K562 (cell line): ENCODE measurements around the gene OSBPL10. TPM values are rescaled to one million over a fixed set of nuclear protein-coding genes. Genes with fewer than 3 reads are reported as not detected.

Experiments used
- ATAC-seq: fragments of 200-7000 bp; cut with Tn5 transposase; 3 replicates; pipeline ENCODE4 v1.9.1; 2020; ENCODE audit warnings: moderate library complexity
- BruUV-seq: library from RNA; stranded (reverse); fragments of 400-500 nt; replicated peaks from 2 replicates; lab custom pipeline; 2021; lab: Mats Ljungman, UMichigan
- CTCF ChIA-PET: fragments of 300-600 bp; formaldehyde crosslinking; extraction: SDS; loops from one replicate; lab custom pipeline; 2021; ENCODE audit warnings: low intra/inter-chr PET ratio; lab: Yijun Ruan, JAX
- POLR2A ChIA-PET: fragments of 300-600, 350-650 bp; sonication (Branson Sonifier 250); formaldehyde crosslinking; extraction: SDS; loops from one replicate; lab custom pipeline; 2021; ENCODE audit warnings: antibody characterized with exemption, inconsistent platforms; lab: Yijun Ruan, JAX
- DNase-seq, 4 experiments: peaks; one replicate each; pipeline versions ENCODE4 v3.0.0 to v3.0.0-alpha.2; 2011 to 2018; ENCODE audit warnings: low spot score in 3 of 4, mixed read lengths in 3 of 4; ENCODE audit errors: extremely low read depth in 1 of 4
- FAIRE-seq: peaks from 2 replicates; lab custom pipeline; 2011; peaks lifted over from hg19 to GRCh38; lab: Jason Lieb, UNC
- H2AFZ ChIP-seq: 2 replicates; pipeline ENCODE4 v1.6.0; 2011; ENCODE audit warnings: low read depth, low read length, control low read depth, inconsistent platforms
- H3K27ac ChIP-seq: fragments of 200-600 bp; 3 replicates; pipeline ENCODE4 v1.8.0; 2011; ENCODE audit warnings: low read depth, mild to moderate bottlenecking, control low read depth, inconsistent platforms, low read length, moderate library complexity, mixed read lengths; ENCODE audit errors: extremely low read depth
- H3K27me3 ChIP-seq, 2 experiments: fragments of 300-600 bp in 1 of 2; 2 replicates in 1 of 2; 3 replicates in 1 of 2; pipeline versions ENCODE4 v1.6.0 to v1.8.0; 2011; ENCODE audit warnings: inconsistent platforms in 2 of 2, low read length in 2 of 2, mild to moderate bottlenecking in 1 of 2, mixed read lengths in 1 of 2, moderate library complexity in 1 of 2; ENCODE audit not compliant: control insufficient read depth in 2 of 2, insufficient read depth in 2 of 2
- H3K36me3 ChIP-seq: fragments of 300-600 bp; 3 replicates; pipeline ENCODE4 v1.8.0; 2011; ENCODE audit warnings: mild to moderate bottlenecking, low read length, inconsistent platforms; ENCODE audit not compliant: control insufficient read depth, insufficient read depth
- H3K4me1 ChIP-seq, 2 experiments: fragments of 200-600 bp in 1 of 2; replicated peaks in 1 of 2; 2 replicates in 1 of 2; 3 replicates in 1 of 2; pipeline versions ENCODE4 v1.5.1 to v1.8.0; 2011; ENCODE audit warnings: inconsistent platforms in 2 of 2, low read length in 2 of 2, mild to moderate bottlenecking in 1 of 2, mixed read lengths in 1 of 2, moderate library complexity in 1 of 2; ENCODE audit not compliant: control insufficient read depth in 2 of 2, insufficient read depth in 2 of 2
- H3K4me2 ChIP-seq: 2 replicates; pipeline ENCODE4 v1.6.1; 2011; ENCODE audit warnings: low read length, control low read depth, inconsistent platforms, mixed read lengths; ENCODE audit not compliant: insufficient read depth
- H3K4me3 ChIP-seq: fragments of 200-600 bp; sonication (generic), shearing (Covaris generic); 2 replicates; pipeline ENCODE4 v1.5.1; 2016; ENCODE audit warnings: control low read depth, inconsistent platforms
- H3K79me2 ChIP-seq: fragments of 200-600 bp; 3 replicates; pipeline ENCODE4 v1.8.0; 2011; ENCODE audit warnings: low read length, inconsistent platforms; ENCODE audit not compliant: control insufficient read depth, insufficient read depth
- H3K9ac ChIP-seq, 2 experiments: 2 replicates each; pipeline versions ENCODE4 v1.6.0 to v1.6.1; 2011; ENCODE audit warnings: low read depth in 2 of 2, low read length in 2 of 2, control low read depth in 1 of 2, inconsistent platforms in 1 of 2, mild to moderate bottlenecking in 1 of 2, mixed read lengths in 1 of 2; ENCODE audit not compliant: insufficient read depth in 1 of 2
- H3K9me1 ChIP-seq: one replicate; pipeline ENCODE4 v1.6.0; 2011; ENCODE audit warnings: inconsistent platforms, mild to moderate bottlenecking, low read length, moderate library complexity; ENCODE audit not compliant: control insufficient read depth, insufficient read depth
- H3K9me3 ChIP-seq: replicated peaks from 2 replicates; pipeline ENCODE4 v1.5.1; 2011; ENCODE audit warnings: low read depth, low read length, inconsistent platforms; ENCODE audit not compliant: control insufficient read depth, insufficient read depth
- H4K20me1 ChIP-seq: replicated peaks from 2 replicates; pipeline ENCODE4 v1.6.1; 2011; ENCODE audit warnings: low read length, inconsistent platforms, mixed read lengths; ENCODE audit not compliant: control insufficient read depth, insufficient read depth
- ZBTB9 ChIP-seq: fragments of 450-650 bp; formaldehyde crosslinking; IDR thresholded peaks from 2 replicates; pipeline ENCODE4 v1.4.0; 2020; ENCODE audit warnings: mild to moderate bottlenecking, moderate library complexity
- ZNF324 ChIP-seq: fragments of 250-450 bp; sonication (Bioruptor Pico); IDR thresholded peaks from 2 replicates; pipeline ENCODE4 v1.4.0; 2020; ENCODE audit warnings: mild to moderate bottlenecking
- WGBS: fragments of 100-300 bp; shearing (Covaris generic); methylation state at CpG from one replicate; pipeline ENCODE4 v1.1.6; 2016; ENCODE audit warnings: low coverage, mixed read lengths; ENCODE audit not compliant: insufficient coverage; ENCODE audit errors: missing lambda C conversion rate; 5-methylcytosine and 5-hydroxymethylcytosine counted together
- in situ Hi-C: fragments of 300-500 bp; cut with MboI; formaldehyde crosslinking; loops from 4 replicates; pipeline ENCODE4 v1.15.0; 2018; ENCODE audit warnings: inconsistent platforms, mixed read lengths
- intact Hi-C: fragments of 100-400 bp; cut with micrococcal nuclease; formaldehyde crosslinking; loops from 2 replicates; pipeline ENCODE4 v1.14.2; 2022
- polyA plus RNA-seq, 8 experiments: library from polyadenylated mRNA; depleted of rRNA in 4 of 8; stranded (reverse) in 5 of 8; unstranded in 3 of 8; fragments of >200 nt; fragmentation: Nextera tagmentation in 2 of 8; fragmentation: Illumina TruSeq in 1 of 8; extraction: Ambion mirVana in 2 of 8; extraction: Trizol in 1 of 8; gene quantifications; 2 replicates each; pipeline versions ENCODE4 v1.2.1 to v1.2.3, GENCODE V29; 2011 to 2014; ENCODE audit warnings: inconsistent platforms in 1 of 8, missing spikeins in 1 of 8
- total RNA-seq, 7 experiments: library from RNA; depleted of rRNA in 6 of 7; stranded (reverse); fragments of >200 nt in 6 of 7; fragmentation: Illumina TruSeq in 2 of 7; extraction: Trizol in 2 of 7; gene quantifications; 2 replicates each; pipeline versions ENCODE4 v1.2.1 to v1.2.3, GENCODE V29; 2011 to 2021; ENCODE audit warnings: low replicate concordance in 1 of 7

The OSBPL10 gene
- total and polyA plus RNA-seq, 9 of the 15 experiments (the other 6 are each of a cell fraction or from before 2014, with no cell fraction given): 0.03 to 0.19 (median 0.14) TPM; not detected in 2

DNA sequence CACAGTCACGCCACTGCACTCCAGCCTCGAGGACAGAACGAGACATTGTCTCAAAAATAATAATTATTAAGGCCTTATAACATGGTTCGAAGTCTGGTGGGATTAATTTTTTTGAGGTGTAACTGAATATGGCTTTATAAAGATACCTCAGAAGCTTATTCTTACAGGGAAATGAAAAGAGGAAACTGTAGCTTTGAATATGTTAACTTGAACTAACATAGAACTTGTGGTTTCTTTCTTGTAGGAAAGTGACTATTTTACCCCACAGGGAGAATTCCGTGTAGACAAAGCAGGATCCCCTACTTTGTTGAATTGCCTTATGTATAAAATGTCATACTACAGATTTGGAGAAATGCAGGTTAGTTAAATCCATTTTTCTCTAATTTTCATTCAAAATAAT, 352.0 kb downstream of the OSBPL10 start:
- in situ Hi-C loops: no loop called here
- POLR2A ChIA-PET: no interaction called here
- Histone ChIP-seq H3K4me2 (no peak overlapping the region), H3K9me3 (no peaks in the 10 kb centered on the region), H3K27me3 (no peaks in the 10 kb centered on the region), H3K9ac (no peak overlapping the region), H3K27ac (no peak overlapping the region), H4K20me1 (no peaks in the 10 kb centered on the region), H3K79me2 (no peaks in the 10 kb centered on the region), H3K4me3 (no peak overlapping the region), H2AFZ (no peak overlapping the region), H3K4me1 (no peaks in the 10 kb centered on the region), H3K9me1 (no peaks in the 10 kb centered on the region), H3K36me3 (peaks cover 83% of the 10 kb centered on the region)
- no peak for TF ChIP-seq ZNF324 (CRISPR knock-in tag)
- 93% methylated on average over 5 of the region's 5 CpGs for WGBS
- intact Hi-C loops: no loop called here
- CTCF ChIA-PET: no interaction called here
- FAIRE-seq (no peak), DNase-seq (no peak), ATAC-seq (no peak)
- BruUV-seq: no TSS peak

- TF ChIP-seq ZBTB9 (CRISPR knock-in tag): no peak
- ChIA-PET POLR2A (interaction anchor here (1.1 kb wide), 1 partner anchor 15 kb away, joined by 3 read pairs; no protein-coding TSS in a partner anchor), CTCF (interaction anchor here (0.6 kb wide), 1 partner anchor 995 kb away, joined by 3 read pairs; no protein-coding TSS in a partner anchor)
- FAIRE-seq (no peak), ATAC-seq (no peak), DNase-seq (no peak)
- Histone ChIP-seq H2AFZ (no peak overlapping the region), H4K20me1 (no peaks in the 10 kb centered on the region), H3K4me1 (no peaks in the 10 kb centered on the region), H3K9me1 (no peaks in the 10 kb centered on the region), H3K36me3 (peaks cover 88% of the 10 kb centered on the region), H3K27ac (no peak overlapping the region), H3K9ac (no peak overlapping the region), H3K27me3 (no peaks in the 10 kb centered on the region), H3K9me3 (no peaks in the 10 kb centered on the region), H3K4me2 (no peak overlapping the region), H3K79me2 (no peaks in the 10 kb centered on the region), H3K4me3 (no peak overlapping the region)
- intact Hi-C loops: no loop called here
- WGBS: 82% methylated on average over 2 of the region's 2 CpGs
- no TSS peak for BruUV-seq
- in situ Hi-C loops: no loop called here
Measured at GRCh38 chr3:31625358-31625757, 355.7 kb downstream of the OSBPL10 start.
